OCI-LY1 (cell line): ENCODE measurements around the gene HOXA3.

Experiments used
- CTCF ChIP-seq: fragments of 200-600 bp; sonication (generic), shearing (Covaris generic); IDR thresholded peaks from 2 replicates; pipeline ENCODE4 v1.5.1; 2017; ENCODE audit warnings: mild to moderate bottlenecking, antibody characterized with exemption, low read length, moderate library complexity, mixed read lengths
- EZH2 ChIP-seq: fragments of 200-600 bp; sonication (generic), shearing (Covaris generic); IDR thresholded peaks from 2 replicates; pipeline ENCODE4 v1.8.0; 2017; ENCODE audit warnings: borderline replicate concordance, mixed run types, mild to moderate bottlenecking, antibody characterized with exemption, low read length, moderate library complexity, mixed read lengths

DNA sequence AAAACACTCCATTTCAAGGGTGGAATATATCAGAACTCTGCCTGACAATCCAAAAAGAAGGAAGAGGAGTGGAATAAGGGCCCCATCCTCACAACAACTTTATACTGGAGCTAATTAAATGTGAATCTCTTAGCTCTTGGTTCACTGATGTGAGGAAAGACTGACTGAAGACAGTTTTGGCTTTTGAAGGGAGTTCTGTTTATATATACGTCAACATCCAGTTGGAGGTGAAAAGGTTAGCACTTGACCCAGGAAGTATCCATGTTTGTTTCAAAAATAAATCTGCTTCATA lies 59.6 kb downstream of the HOXA3 start:
- TF ChIP-seq CTCF (no peak), EZH2 (no peak)
